GM19193 (cell line): ENCODE measurements around the gene MAL.

Experiments used
- POLR2A ChIP-seq: IDR thresholded peaks from 4 replicates; pipeline ENCODE4 v1.6.1; 2011; ENCODE audit not compliant: insufficient read depth, insufficient read length; ENCODE audit errors: extremely low read depth

The MAL gene

DNA sequence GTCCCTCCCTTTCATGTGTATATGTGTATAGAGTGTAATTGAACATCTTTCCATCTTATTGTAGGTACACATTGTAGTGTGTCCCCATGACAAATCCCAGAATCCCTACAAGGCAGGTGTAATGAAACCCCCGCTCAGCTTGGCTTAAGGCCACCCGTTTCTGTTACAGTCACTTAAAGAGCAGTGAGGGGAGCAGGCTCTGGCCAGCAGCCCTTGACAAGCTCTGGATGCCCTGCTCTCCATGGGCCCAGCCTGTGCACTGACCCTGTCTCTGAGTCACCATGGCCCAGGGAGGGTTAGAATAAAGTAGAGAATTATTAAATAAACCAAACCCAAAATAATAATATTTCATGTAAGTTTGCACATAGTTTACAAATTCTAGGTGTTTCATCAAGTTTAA lies 17.2 kb upstream of the MAL start:
- TF ChIP-seq POLR2A = no peak

GRCh38 chr2:95008996-95009395 lies 16.5 kb upstream of the MAL start:
- TF ChIP-seq POLR2A = no peak

DNA sequence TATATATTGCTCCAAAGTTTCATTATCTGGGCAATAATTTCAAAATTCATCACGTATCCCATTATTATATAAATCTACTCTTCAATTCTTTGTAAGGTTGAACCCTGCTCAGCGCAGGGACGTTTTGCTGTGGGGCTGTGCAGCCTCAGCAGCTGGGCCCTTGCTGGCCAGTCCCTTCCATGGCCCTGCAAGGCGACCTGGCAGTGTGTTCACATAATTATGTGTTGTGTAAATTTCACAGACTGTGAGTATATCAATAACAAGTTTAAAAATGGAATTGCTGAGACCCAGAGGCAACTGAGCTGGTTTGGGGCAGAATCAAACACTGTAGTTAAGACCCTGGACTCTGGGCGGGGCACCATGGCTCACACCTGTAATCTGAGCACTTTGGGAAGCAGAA lies 16.1 kb upstream of the MAL start:
- TF ChIP-seq POLR2A = no peak

DNA sequence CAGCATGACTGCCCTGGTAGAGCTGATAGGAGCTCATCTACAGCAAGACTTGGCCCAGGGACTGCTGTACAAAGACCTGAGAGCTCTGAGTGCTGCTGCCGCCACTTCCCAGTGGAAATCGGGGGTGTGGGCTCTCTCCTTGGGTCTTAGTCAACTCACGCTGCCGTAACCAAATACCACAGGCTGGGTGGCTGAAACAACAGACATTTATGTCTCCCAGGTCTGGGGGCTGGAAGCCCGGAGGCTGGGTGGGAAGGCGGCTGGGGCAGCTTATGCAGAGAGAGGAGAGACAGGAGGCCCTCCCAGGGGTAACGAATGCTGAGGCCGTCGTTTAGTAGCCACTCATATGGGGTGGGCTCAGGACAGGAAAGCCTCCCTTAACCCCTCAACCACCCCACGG lies 15.4 kb upstream of the MAL start:
- no peak for TF ChIP-seq POLR2A

GRCh38 chr2:95010718-95011117 lies 14.8 kb upstream of the MAL start:
- no peak for TF ChIP-seq POLR2A

DNA sequence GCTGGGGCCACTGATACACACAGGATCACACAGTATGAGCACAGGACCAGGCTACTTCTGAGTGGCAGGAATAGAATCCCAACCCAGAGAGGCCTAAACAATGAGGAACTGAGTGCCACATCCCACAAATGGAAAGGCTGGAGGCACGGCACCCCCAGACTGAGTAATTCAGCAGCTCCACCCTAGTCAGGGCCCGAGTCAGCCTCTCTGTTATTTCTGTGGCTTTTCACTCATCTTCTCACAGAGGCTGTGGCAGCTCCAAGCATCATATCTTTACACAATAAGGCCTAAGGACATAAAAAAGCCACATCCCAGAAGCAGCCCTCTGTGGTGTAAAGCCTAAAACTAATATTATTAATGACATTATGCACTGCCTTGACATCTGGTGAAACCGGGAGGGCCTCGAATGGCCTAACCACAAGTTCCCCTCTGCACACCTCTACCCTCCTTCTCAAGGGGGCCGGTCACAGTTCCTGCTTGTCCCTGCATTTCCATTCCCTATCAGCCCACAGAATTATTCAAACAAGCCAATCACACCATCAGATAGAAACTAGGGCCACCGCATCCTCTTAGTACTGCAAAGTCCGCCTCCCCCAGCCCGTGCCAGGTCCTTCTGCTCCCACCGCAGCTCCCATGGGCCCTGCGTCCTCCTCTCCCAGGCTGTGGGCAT lies 12.5 kb upstream of the MAL start:
- no peak for TF ChIP-seq POLR2A

GRCh38 chr2:95013726-95014125 lies 11.8 kb upstream of the MAL start:
- no peak for TF ChIP-seq POLR2A

GRCh38 chr2:95014126-95014708 lies 11.3 kb upstream of the MAL start:
- TF ChIP-seq POLR2A = no peak

- no peak for TF ChIP-seq POLR2A
These were observed 10.1 kb upstream of the MAL start for GRCh38 chr2:95015261-95015912.

DNA sequence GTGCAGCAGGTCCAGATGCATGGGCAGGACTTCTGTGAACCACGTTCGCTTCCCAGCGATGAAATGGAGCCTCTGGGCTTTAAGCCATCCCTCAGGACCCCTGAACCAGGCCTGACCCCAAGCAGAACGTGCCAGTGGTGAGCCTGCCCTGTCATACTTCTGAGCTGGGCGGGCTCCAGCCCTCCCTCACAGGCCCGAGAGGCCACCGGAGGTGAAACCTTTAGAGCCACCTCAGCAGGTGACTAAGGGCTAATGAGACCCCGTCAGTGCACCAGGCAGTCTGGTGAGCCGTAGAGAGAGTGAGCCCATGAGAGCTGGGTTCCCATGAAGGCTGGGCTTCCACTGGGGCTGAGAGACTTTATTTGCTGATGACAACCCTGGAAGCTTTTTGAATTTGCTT lies 8.9 kb upstream of the MAL start:
- no peak for TF ChIP-seq POLR2A

GRCh38 chr2:95017071-95017501 lies 8.4 kb upstream of the MAL start:
- no peak for TF ChIP-seq POLR2A

DNA sequence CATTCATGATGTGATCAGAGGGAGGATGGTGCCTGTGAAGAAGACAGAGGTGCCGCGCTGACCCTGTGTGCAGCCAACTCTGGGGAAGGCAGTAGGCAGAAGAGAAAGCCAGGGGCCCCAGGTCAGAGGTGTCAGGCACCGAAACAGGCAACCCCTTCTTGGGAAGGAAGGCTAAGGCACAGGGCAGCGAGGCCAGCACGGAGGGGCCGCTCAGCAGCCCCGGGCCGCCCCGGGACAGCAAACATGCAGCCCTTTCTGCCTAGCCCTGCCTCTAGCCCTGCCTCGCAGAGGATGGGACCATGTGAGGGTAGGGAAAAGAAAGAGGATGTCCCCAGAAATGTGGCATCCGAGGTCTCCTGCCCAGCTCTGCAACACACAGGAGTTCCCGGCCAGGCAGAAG lies 7.7 kb upstream of the MAL start:
- no peak for TF ChIP-seq POLR2A

- TF ChIP-seq POLR2A = no peak
These were observed 7.2 kb upstream of the MAL start for GRCh38 chr2:95018301-95018700.

GRCh38 chr2:95018861-95019550 lies 6.5 kb upstream of the MAL start:
- no peak for TF ChIP-seq POLR2A

GRCh38 chr2:95019572-95019971 lies 5.9 kb upstream of the MAL start:
- no peak for TF ChIP-seq POLR2A
